NCI-H2227 treated with DMSO at 0.1 percent for 48 hours (cell line): ENCODE measurements around the gene PRRT4.
A peak's percentile ranks its signal among the peaks of the same experiment; 100 is the strongest.

ENCODE experiments used
- DNase-seq: peaks from one replicate; lab custom pipeline; 2025; lab: John Stamatoyannopoulos, UW

Gene PRRT4

GRCh38 chr7:128361411-128362379, at the start of gene PRRT4:
Gene PRRT4, minus strand, starts transcription at chr7:128361690.
- DNase-seq = peak; percentile 11

GRCh38 chr7:128410451-128410753, 48.9 kb upstream of the PRRT4 start:
- no peak for DNase-seq

GRCh38 chr7:128409596-128410450, 48.3 kb upstream of the PRRT4 start, which contains the start of gene IMPDH1:
Gene IMPDH1, minus strand, starts transcription at chr7:128409982. Its CDS starts 81 bp downstream, at chr7:128409901.
- peak; percentile 92 for DNase-seq

- DNase-seq = no peak
Measured at GRCh38 chr7:128408709-128409595, 47.5 kb upstream of the PRRT4 start.

GRCh38 chr7:128407751-128408708, 46.5 kb upstream of the PRRT4 start:
- no peak for DNase-seq

- DNase-seq = no peak
Measured at GRCh38 chr7:128407233-128407589, 45.7 kb upstream of the PRRT4 start.

GRCh38 chr7:128406314-128407232, 45.1 kb upstream of the PRRT4 start:
- no peak for DNase-seq

- peak; percentile 26 for DNase-seq
Measured at GRCh38 chr7:128405471-128406313, 44.2 kb upstream of the PRRT4 start.

- DNase-seq = no peak
Measured at GRCh38 chr7:128404886-128405470, 43.5 kb upstream of the PRRT4 start.

- DNase-seq = no peak
Measured at GRCh38 chr7:128404143-128404681, 42.7 kb upstream of the PRRT4 start.

- DNase-seq = no peak
Measured at GRCh38 chr7:128403676-128404075, 42.2 kb upstream of the PRRT4 start.

GRCh38 chr7:128402356-128402755, 40.9 kb upstream of the PRRT4 start:
- no peak for DNase-seq

GRCh38 chr7:128400566-128400965, 39.1 kb upstream of the PRRT4 start:
- no peak for DNase-seq

GRCh38 chr7:128399991-128400390, 38.5 kb upstream of the PRRT4 start:
- no peak for DNase-seq

GRCh38 chr7:128398841-128399135, 37.3 kb upstream of the PRRT4 start:
- no peak for DNase-seq

GRCh38 chr7:128398016-128398840, 36.7 kb upstream of the PRRT4 start:
- DNase-seq = peak; percentile 30

- DNase-seq = no peak
Measured at GRCh38 chr7:128396357-128396756, 34.9 kb upstream of the PRRT4 start.
